Measurements from ENCODE around the gene USP15.

The USP15 gene

GRCh38 chr12:62264706-62265105, 4.5 kb downstream of the USP15 start:
- TF ChIP-seq CTCF (IDR thresholded peaks at IDR 0.05), result no peak
- no peak overlapping the region for H2AFZ ChIP-seq
- H3K27ac ChIP-seq, result no peak overlapping the region
- no peak overlapping the region for H3K4me2 ChIP-seq (ENCODE audit: low read length)
- no peaks in the 10 kb centered on the region for H3K9me3 ChIP-seq (ENCODE audit: control insufficient read depth, low read length)
- H3K4me1 ChIP-seq, result peaks cover 4% of the 10 kb centered on the region
- H3K27me3 ChIP-seq (ENCODE audit: control insufficient read depth, insufficient read depth, low read length), result no peaks in the 10 kb centered on the region
- H3K4me3 ChIP-seq (ENCODE audit: low read depth, low read length), result no peak overlapping the region
- H3K79me2 ChIP-seq, result peaks cover 59% of the 10 kb centered on the region
- no peaks in the 10 kb centered on the region for H3K36me3 ChIP-seq (ENCODE audit: control insufficient read depth, insufficient read depth, low read length)
- H3K9ac ChIP-seq, result no peak overlapping the region

- H2AFZ ChIP-seq, result no peak overlapping the region
- H3K9me3 ChIP-seq (ENCODE audit: control insufficient read depth, low read length), result no peaks in the 10 kb centered on the region
- H3K4me2 ChIP-seq (ENCODE audit: low read length), result no peak overlapping the region
- no peak for TF ChIP-seq CTCF (IDR thresholded peaks at IDR 0.05)
- H3K79me2 ChIP-seq, result peaks cover 59% of the 10 kb centered on the region
- H3K9ac ChIP-seq, result no peak overlapping the region
- H3K27ac ChIP-seq, result no peak overlapping the region
- no peak overlapping the region for H3K4me3 ChIP-seq (ENCODE audit: low read depth, low read length)
- no peaks in the 10 kb centered on the region for H3K27me3 ChIP-seq (ENCODE audit: control insufficient read depth, insufficient read depth, low read length)
- H3K36me3 ChIP-seq (ENCODE audit: control insufficient read depth, insufficient read depth, low read length), result no peaks in the 10 kb centered on the region
- peaks cover 4% of the 10 kb centered on the region for H3K4me1 ChIP-seq
Measured at GRCh38 chr12:62265511-62265910, 5.3 kb downstream of the USP15 start.

- peaks cover 58% of the 10 kb centered on the region for H3K79me2 ChIP-seq
- TF ChIP-seq CTCF (IDR thresholded peaks at IDR 0.05), result no peak
- H3K4me1 ChIP-seq, result peaks cover 4% of the 10 kb centered on the region
- H2AFZ ChIP-seq, result no peak overlapping the region
- no peaks in the 10 kb centered on the region for H3K9me3 ChIP-seq (ENCODE audit: control insufficient read depth, low read length)
- no peak overlapping the region for H3K4me3 ChIP-seq (ENCODE audit: low read depth, low read length)
- no peaks in the 10 kb centered on the region for H3K36me3 ChIP-seq (ENCODE audit: control insufficient read depth, insufficient read depth, low read length)
- no peaks in the 10 kb centered on the region for H3K27me3 ChIP-seq (ENCODE audit: control insufficient read depth, insufficient read depth, low read length)
- no peak overlapping the region for H3K4me2 ChIP-seq (ENCODE audit: low read length)
- H3K27ac ChIP-seq, result no peak overlapping the region
- H3K9ac ChIP-seq, result no peak overlapping the region
Measured at GRCh38 chr12:62267026-62267425, 6.8 kb downstream of the USP15 start.

- H3K9ac ChIP-seq, result no peak overlapping the region
- H3K79me2 ChIP-seq, result peaks cover 55% of the 10 kb centered on the region
- H3K4me3 ChIP-seq (ENCODE audit: low read depth, low read length), result no peak overlapping the region
- no peak overlapping the region for H3K4me2 ChIP-seq (ENCODE audit: low read length)
- no peaks in the 10 kb centered on the region for H3K9me3 ChIP-seq (ENCODE audit: control insufficient read depth, low read length)
- no peaks in the 10 kb centered on the region for H3K36me3 ChIP-seq (ENCODE audit: control insufficient read depth, insufficient read depth, low read length)
- no peaks in the 10 kb centered on the region for H3K27me3 ChIP-seq (ENCODE audit: control insufficient read depth, insufficient read depth, low read length)
- no peak overlapping the region for H3K27ac ChIP-seq
- no peak for TF ChIP-seq CTCF (IDR thresholded peaks at IDR 0.05)
- H3K4me1 ChIP-seq, result peaks cover 4% of the 10 kb centered on the region
- no peak overlapping the region for H2AFZ ChIP-seq
Measured at GRCh38 chr12:62267480-62267879, 7.3 kb downstream of the USP15 start.

- H3K4me3 ChIP-seq (ENCODE audit: low read depth, low read length), result no peak overlapping the region
- H2AFZ ChIP-seq, result no peak overlapping the region
- no peaks in the 10 kb centered on the region for H3K9me3 ChIP-seq (ENCODE audit: control insufficient read depth, low read length)
- no peak overlapping the region for H3K27ac ChIP-seq
- no peak for TF ChIP-seq CTCF (IDR thresholded peaks at IDR 0.05)
- no peaks in the 10 kb centered on the region for H3K27me3 ChIP-seq (ENCODE audit: control insufficient read depth, insufficient read depth, low read length)
- H3K4me1 ChIP-seq, result peaks cover 7% of the 10 kb centered on the region
- H3K79me2 ChIP-seq, result peaks cover 51% of the 10 kb centered on the region
- no peaks in the 10 kb centered on the region for H3K36me3 ChIP-seq (ENCODE audit: control insufficient read depth, insufficient read depth, low read length)
- H3K9ac ChIP-seq, result no peak overlapping the region
- H3K4me2 ChIP-seq (ENCODE audit: low read length), result no peak overlapping the region
Measured at GRCh38 chr12:62268956-62269355, 8.8 kb downstream of the USP15 start.

All from parathyroid adenoma (tissue), 2 donors.